ENCODE data around the gene STK16.

GRCh38 chr2:219244789-219245147 is 511 bp upstream of the STK16 start:
- TF ChIP-seq CTCF (IDR thresholded peaks at IDR 0.05) (no peak), EZH2phosphoT487 (IDR thresholded peaks at IDR 0.05) (no peak)
